GM18861 (cell line): ENCODE measurements around the gene ADCYAP1R1.
"Not testable (repeated sequence)": the region's sequence is repeated elsewhere in the genome, so short reads cannot be mapped to it uniquely, and the experiment has no call there.

Experiments used
- ATAC-seq: cut with Tn5 transposase; IDR thresholded peaks from one replicate; pipeline ENCODE4 v1.9.1; 2021; ENCODE audit not compliant: unreplicated experiment

The ADCYAP1R1 gene

GRCh38 chr7:31126976-31127375, 74.9 kb downstream of the ADCYAP1R1 start:
- ATAC-seq = no peak

GRCh38 chr7:31129067-31129466, 77.0 kb downstream of the ADCYAP1R1 start:
- no peak for ATAC-seq

- ATAC-seq = no peak
These were observed 81.4 kb downstream of the ADCYAP1R1 start for GRCh38 chr7:31133497-31133896.

GRCh38 chr7:31134246-31135188, 82.4 kb downstream of the ADCYAP1R1 start:
- peak; percentile 80 for ATAC-seq

DNA sequence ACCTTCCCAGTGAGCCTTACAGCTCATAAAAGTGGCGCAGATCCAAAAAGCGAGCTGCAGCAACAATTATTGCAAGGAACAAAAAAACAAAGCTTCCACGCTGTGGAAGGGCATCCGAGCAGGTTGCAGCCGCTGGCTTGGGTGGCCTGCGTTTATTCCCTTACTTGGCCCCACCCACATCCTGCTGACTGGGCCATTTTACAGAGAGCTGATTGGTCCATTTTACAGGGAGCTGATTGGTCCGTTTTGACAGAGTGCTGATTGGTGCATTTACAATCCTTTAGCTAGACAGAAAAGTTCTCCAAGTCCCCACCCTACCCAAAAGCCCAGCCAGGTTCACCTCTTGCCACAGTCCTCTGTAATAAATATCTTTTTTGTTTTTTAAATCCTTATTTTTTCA, 85.1 kb downstream of the ADCYAP1R1 start:
- ATAC-seq = no peak

GRCh38 chr7:31145339-31145738, 93.2 kb downstream of the ADCYAP1R1 start:
- ATAC-seq = no peak

DNA sequence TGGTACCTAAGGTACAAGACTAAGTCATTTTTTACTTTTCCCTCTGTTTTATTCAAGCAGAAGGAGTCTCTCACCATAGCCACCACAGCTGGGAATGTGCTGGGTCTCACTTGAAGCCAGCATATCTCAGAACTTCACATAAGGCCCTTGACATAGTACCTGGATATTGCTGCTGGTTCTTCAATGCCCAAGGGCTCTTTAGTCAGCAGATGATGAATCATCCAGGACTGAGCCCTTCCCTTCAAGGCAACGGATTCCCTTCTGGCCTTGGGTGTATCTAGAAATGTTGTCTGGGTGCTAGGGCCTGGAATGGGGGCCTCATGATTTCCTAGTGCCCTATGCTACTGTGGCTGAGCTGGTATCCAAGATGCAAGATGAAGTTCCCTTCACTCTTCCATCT, 93.9 kb downstream of the ADCYAP1R1 start:
- no peak for ATAC-seq

GRCh38 chr7:31146538-31146937, 94.4 kb downstream of the ADCYAP1R1 start:
- ATAC-seq = no peak

DNA sequence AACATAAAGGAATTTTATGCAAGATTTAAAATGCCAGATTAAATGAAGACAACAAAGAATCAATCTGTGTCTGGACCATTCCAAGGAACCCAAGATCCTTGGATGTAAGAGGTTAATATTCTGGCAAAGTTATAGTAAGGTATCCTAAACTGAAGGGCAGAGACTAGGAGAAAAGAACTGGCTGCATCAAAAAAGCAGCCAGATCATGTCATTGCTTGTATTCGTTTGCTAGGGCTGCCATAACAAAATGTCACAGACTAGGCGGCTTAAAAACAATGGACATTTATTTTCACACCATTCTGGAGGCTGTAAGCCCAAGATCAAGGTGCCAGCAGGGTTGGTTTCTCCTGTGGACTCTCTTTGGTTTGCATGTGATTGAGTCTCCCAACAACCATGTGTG, 99.7 kb downstream of the ADCYAP1R1 start:
- ATAC-seq = no peak

- not testable (repeated sequence) for ATAC-seq
These were observed 101.2 kb downstream of the ADCYAP1R1 start for GRCh38 chr7:31153318-31153717.

DNA sequence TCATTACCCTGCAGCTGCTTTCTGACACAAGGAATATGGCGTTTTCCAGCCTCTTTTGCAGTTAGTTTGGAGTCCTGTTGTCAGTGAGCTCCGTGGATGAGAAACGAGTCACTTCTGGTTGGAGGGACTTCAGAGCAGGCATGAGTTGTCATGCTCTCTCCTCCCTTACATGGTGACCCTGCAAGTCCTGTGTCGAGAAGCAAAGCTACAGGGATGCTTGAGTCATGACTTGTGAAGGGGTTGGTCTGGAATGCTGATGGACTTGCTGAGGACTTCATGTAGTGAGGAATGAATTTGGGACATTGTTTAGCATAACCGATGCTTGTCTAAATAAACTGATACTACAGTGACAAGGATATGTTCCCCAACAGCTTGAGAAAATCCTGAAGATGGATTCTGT, 108.8 kb downstream of the ADCYAP1R1 start:
- ATAC-seq = no peak
